GM19452 (cell line): Measurements from ENCODE around the gene LCOR.
A peak's percentile ranks its signal among the peaks of the same experiment; 100 is the strongest.

ENCODE experiments used
- ATAC-seq: cut with Tn5 transposase; IDR thresholded peaks from one replicate; pipeline ENCODE4 v1.9.1; 2021; ENCODE audit not compliant: unreplicated experiment

The LCOR gene

GRCh38 chr10:97006364-97006763 lies 174.3 kb downstream of the LCOR start:
- ATAC-seq = no peak

DNA sequence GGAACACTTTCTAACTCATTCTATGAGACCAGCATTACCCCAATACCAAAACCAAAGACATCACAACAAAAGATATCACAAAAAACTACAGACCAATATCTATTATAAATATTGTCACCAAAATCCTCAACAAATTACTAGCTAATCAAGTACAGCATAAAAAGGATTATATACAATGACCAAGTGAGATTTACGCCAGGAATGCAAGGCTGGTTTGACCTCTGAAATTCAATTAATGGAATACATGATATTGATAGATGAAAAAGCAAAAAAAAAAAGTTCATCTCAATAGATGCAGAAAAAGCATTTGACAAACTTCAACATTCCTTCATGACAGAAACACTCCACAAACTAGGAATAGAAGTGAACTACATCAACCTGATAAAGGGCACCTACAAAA lies 175.3 kb downstream of the LCOR start:
- no peak for ATAC-seq

DNA sequence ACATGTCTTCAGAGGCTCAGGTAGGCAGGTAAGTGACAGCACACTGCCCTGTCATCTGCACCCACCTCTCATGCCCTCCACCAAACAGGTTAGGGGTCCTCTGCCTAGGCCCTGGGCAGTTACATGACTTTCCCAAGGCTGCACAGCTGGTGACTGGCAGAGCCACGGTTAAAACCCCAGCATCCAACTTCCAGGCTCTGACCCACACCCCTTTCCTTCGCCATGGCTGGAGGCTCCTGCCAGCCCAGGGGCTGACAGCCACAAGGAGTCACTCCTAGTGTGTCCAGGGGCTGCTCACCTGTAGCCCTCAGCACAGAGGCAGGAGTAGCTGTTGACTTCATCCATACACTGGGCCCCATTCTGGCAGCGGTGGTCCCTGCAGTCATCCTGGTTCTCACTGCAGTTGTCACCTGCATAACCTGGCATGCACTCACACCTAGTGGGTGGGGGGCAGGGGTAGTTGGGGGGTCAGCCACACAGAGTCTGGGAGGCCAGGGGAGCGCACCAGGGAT lies 178.7 kb downstream of the LCOR start:
- ATAC-seq = no peak

DNA sequence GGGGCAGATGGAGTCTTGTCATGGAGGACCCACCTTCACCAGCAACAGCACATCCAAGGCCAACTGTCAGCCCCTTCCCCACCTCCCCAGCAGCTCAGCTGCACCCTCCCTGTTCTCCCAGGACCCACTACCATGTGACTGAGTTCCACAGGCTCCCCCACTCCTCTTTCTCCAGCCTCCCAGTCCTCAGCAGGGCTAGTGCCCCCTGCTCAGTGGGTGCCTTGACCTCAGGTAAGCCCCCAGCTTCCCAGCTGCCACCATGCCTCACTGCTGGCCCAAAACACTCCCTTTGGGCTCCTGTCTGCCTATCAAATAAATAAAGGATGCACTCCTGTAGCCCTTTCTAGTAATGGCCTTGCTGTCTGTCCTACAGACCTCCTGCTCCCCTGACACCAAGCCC lies 179.3 kb downstream of the LCOR start:
- ATAC-seq = no peak

DNA sequence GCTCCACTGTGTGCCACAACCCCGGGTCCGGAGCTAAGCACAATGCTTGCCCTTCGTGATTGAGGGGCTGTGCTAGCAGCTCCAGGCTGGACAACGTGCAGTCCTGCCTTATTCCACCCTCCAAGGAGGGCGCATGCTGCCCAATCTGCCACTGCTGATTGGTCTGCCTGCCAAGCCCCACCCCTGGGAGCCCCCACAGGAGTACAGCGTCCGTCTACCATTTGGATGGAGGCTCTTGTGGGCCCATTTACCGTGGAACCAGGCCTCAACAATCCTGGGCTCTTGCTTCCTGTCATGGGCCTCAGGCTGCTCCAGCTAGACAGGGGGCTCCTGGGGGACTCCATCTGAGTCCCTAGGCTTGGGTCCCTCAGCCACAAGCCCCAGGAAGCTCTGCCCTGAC lies 180.4 kb downstream of the LCOR start:
- no peak for ATAC-seq

DNA sequence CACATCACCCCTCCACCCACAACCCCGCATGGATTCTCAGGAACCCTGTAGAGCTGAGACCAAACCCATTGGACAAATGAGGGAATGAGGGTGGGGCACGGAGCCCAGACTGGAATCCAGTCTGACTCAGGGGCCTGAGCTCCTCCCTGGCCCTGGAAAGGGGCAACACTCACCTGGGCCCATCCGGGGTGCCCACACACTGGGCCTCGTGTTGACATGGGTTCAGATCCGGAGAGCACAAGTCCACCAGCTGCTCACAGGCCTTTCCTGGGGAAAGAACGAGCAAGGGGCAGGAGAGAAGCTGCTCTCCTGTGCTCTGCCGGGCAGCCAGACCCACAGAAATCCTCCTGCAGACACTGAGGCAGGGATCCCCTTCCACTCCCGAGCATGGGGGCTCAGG lies 181.5 kb downstream of the LCOR start:
- no peak for ATAC-seq

- no peak for ATAC-seq
Observed at GRCh38 chr10:97013983-97014382, 181.9 kb downstream of the LCOR start.

DNA sequence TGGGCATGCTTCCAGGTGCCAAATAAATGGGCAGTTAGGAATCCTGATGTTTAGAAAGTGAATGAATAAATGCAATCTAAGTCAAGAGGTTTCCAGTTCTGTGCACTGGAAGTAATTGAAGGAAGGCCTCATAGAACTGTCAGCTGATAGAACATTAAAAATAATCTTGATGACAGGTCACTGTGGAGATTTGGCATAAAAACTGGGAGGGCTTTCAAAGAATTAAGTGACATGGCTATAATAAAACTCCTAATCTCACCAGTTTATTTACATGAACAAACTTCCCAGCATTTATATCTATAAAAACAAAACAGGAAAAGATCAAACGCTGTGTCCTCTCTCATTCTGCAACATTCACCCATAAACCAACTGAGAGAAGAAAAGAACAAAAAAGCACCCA lies 183.1 kb downstream of the LCOR start:
- no peak for ATAC-seq

DNA sequence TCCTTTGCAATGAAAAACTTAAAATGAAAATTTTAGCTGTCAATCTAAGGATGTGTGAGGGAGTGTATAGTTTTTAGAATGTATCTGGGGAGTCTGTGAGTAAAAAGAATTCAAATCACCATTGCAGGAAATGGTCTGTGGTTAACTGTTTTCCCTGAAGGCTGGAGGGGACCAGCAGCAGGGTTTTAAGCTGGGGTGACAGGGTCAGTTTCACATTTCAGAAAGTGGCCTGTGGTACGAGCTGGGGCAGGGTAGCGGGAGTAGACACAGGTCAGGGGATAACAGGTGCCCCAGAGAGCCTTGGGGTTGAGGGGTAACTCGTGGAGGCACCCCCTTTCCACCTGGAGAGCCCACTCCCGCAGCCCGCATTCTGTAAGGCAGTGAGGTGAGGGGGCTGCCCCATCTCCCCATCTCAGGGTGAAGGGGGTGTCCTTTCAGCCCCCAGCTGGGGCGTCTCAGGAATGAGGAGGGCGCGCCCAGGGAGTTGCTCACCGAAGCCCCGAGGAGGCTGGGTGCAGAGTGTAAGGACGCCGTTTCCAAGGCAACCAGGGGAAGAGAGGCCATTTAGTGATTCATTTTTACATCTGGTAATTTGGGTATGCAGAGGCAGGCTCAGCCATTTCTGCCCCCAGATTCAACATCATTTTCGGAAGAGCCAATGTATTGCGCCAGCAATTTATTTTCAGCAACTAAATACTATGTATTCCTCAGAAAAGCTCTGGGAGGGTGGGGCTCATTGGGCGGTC lies 184.8 kb downstream of the LCOR start:
- ATAC-seq = peak; percentile 86

- ATAC-seq = no peak
Observed at GRCh38 chr10:97017474-97017903, 185.4 kb downstream of the LCOR start.

DNA sequence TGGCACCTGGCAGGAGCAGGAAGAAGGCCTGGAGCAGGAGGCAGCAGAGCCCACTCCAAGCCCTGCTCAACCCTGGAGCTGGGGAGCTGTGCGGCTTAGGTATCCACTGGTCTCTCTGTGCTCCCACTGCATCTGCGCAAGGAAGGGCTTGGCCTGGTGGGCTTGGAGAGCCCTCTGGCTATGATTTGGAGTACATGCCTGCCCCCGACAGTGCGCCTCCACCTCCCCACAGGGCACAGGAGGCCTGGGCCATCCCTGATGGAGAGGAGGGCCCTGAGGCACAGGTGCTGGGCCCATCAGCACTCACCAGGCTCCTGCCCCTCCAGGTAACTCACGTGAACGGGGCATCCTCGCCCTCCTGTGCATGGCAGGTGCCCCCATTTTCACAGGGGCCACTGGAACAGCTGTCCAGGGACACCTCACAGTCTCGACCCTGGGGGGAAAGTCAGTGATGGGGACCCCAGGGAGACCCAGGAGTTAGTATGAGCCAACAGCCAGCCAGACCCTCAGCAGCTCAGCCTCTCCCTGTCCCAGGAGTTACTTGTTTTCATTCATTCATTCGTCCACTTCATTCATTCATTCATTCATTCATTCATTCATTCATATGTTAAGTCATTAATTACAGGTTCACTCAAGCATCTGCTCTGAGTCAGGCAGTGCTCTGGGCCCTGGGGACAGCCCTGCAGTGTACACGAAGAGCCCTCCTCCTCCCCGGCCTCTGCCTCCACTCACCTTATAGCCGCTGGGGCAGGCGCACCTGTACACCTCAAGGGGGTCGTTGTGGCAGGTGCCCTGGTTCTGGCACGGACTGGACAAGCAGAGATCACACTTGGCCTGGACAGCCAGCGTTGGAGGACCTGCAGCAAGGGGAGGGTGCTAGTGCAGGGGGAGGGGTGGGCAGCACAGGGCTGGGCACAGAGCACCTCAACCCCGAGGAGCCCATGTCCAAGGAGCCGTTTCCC lies 186.4 kb downstream of the LCOR start:
- no peak for ATAC-seq

GRCh38 chr10:97019213-97019844 lies 187.2 kb downstream of the LCOR start:
- no peak for ATAC-seq

- ATAC-seq = no peak
Observed at GRCh38 chr10:97020452-97021400, 188.6 kb downstream of the LCOR start.

GRCh38 chr10:97022616-97023015 lies 190.5 kb downstream of the LCOR start:
- no peak for ATAC-seq

DNA sequence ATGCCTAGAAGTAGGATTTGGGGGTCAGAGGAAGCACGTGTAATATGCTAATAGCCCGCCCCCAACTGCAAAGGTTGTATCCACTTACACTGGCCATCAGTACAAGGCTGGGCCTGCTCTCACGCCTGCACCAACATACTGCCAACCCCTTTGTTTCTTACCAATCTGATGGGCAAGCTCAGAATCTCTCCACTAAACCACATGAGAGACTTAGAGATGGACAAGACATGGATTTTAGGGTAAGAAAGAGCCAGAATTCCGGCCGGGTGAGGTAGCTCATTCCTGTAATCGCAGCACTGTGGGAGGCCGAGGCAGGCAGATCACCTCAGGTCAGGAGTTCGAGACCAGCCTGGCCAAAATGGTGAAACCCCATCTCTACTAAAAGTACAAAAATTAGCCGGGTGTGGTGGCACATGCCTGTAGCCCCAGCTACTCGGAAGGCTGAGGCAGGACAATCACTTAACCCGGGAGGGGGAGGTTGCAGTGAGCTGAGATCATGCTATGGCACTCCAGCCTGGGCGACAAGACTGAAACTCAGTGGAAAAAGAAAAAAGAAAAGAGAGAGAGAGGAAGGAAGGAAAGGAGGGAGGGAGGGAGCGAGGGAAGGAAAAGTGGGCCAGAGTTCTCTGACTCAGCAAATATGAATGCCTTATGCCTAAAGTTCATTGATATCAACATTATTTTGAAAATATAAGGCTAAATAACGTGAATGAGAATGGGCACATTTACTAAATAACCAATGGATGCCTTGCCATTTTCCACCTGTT lies 191.5 kb downstream of the LCOR start:
- no peak for ATAC-seq

GRCh38 chr10:97024168-97025073 lies 192.3 kb downstream of the LCOR start:
- ATAC-seq = no peak

GRCh38 chr10:97025613-97026242 lies 193.6 kb downstream of the LCOR start:
- ATAC-seq = no peak
